Uterus (tissue), 4 donors: ENCODE measurements around the gene ARHGEF4. TPM values are rescaled to one million over a fixed set of nuclear protein-coding genes. Genes with fewer than 3 reads are reported as not detected.

ENCODE experiments used
- DNase-seq, 2 donors: peaks; one replicate each; pipeline ENCODE4 v3.0.0-alpha.2; 2019 to 2020
- H3K27ac ChIP-seq, 2 donors: fragments of 200-600 bp; sonication (generic); 1 replicate in 1 of 2; 2 replicates in 1 of 2; pipeline ENCODE4 v1.5.1; 2016 to 2018
- H3K27me3 ChIP-seq, 2 donors: fragments of 200-600 bp; sonication (generic); one replicate each; pipeline ENCODE4 v1.5.1; 2018 to 2019; ENCODE audit warnings: control low read depth in 1 of 2
- H3K36me3 ChIP-seq, 2 donors: fragments of 200-600 bp; sonication (generic); one replicate each; pipeline ENCODE4 v1.5.1; 2019; ENCODE audit warnings: control low read depth in 1 of 2
- H3K4me1 ChIP-seq, 2 donors: fragments of 200-600 bp; sonication (generic); one replicate each; pipeline ENCODE4 v1.5.1; 2018 to 2019; ENCODE audit warnings: control low read depth in 1 of 2
- H3K4me3 ChIP-seq, 2 donors: fragments of 200-600 bp; sonication (generic); 1 replicate in 1 of 2; 2 replicates in 1 of 2; pipeline ENCODE4 v1.5.1; 2018 to 2019; ENCODE audit warnings: mild to moderate bottlenecking in 1 of 2
- H3K9me3 ChIP-seq, 2 donors: fragments of 200-600 bp; sonication (generic); one replicate each; pipeline ENCODE4 v1.5.1; 2019; ENCODE audit warnings: control low read depth in 1 of 2
- POLR2A ChIP-seq, 2 donors: fragments of 450-650 bp; IDR thresholded peaks; one replicate each; pipeline ENCODE4 v1.6.1; 2016; ENCODE audit warnings: antibody characterized with exemption in 2 of 2, mild to moderate bottlenecking in 1 of 2, moderate library complexity in 1 of 2
- intact Hi-C: fragments of 100-400 bp; cut with DNase I; formaldehyde crosslinking; loops from one replicate; pipeline ENCODE4 v1.15.1; 2023; ENCODE audit warnings: low total_unique reads
- total RNA-seq, 4 donors: library from RNA; depleted of rRNA in 3 of 4; stranded (reverse); fragments of >200 nt in 3 of 4; gene quantifications; one replicate each; pipeline versions ENCODE4 v1.1.0 to v1.2.4, GENCODE V29; 2014 to 2023
- TF ChIP-seq, protein P1 (sequence below), 4 experiments: fragments of 200-600 bp in 2 of 4; fragments of 450-650 bp in 2 of 4; sonication (generic) in 2 of 4; IDR thresholded peaks; one replicate each; pipeline ENCODE4 v1.5.1; 2016 to 2019; ENCODE audit warnings: antibody characterized with exemption in 4 of 4, mild to moderate bottlenecking in 2 of 4, moderate library complexity in 1 of 4
- donor health status: DM: yes; HTN: yes; CAD: no.

The ARHGEF4 gene
- total RNA-seq, 4 donors from 2014 or later = 1.8 to 26.2 (median 9.6) TPM

DNA sequence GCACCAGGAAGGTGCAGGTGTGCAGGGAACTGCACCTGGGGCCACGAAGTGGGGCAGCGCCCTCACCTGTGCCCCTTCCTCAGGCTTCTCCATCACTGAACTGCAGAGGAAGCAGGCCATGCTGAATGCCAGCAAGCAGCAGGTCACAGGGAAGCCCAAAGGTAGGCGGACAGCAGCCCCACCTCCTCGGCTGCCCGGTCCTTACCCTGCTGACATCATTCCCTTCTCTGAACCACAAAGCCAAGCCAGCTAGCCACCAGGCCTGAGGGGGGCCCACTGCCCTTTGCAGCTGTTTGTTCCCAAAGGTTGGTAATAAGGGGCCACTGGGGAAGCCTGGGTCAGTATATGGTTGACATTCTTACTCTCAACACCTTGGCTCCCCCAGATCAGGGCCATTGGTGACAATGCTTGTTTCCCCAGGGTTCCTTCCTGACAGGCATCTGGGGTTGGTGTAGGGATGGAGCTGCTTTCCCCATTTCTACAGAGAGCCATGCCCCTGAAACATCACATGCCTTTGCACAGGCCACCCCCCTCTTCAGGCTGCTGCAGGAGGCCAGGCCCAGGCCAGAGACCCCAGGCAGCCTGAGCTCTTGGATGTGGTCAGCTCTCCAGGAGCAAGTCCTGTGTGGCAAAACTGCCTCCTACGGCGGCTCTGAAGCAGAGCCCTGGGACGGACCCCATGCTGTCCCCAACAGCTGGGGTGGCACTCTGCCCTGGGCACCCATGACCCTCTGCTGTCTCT lies 208.7 kb downstream of the ARHGEF4 start:
- H3K4me1 ChIP-seq = no peaks in the 10 kb centered on the region
- no peak for TF ChIP-seq POLR2A (IDR thresholded peaks at IDR 0.05)
- TF ChIP-seq, protein P1, sequence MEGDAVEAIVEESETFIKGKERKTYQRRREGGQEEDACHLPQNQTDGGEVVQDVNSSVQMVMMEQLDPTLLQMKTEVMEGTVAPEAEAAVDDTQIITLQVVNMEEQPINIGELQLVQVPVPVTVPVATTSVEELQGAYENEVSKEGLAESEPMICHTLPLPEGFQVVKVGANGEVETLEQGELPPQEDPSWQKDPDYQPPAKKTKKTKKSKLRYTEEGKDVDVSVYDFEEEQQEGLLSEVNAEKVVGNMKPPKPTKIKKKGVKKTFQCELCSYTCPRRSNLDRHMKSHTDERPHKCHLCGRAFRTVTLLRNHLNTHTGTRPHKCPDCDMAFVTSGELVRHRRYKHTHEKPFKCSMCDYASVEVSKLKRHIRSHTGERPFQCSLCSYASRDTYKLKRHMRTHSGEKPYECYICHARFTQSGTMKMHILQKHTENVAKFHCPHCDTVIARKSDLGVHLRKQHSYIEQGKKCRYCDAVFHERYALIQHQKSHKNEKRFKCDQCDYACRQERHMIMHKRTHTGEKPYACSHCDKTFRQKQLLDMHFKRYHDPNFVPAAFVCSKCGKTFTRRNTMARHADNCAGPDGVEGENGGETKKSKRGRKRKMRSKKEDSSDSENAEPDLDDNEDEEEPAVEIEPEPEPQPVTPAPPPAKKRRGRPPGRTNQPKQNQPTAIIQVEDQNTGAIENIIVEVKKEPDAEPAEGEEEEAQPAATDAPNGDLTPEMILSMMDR (IDR thresholded peaks at IDR 0.05) = no peak
- intact Hi-C loops = no loop called here
- no peaks in the 10 kb centered on the region for H3K9me3 ChIP-seq
- no peak overlapping the region for H3K4me3 ChIP-seq
- no peaks in the 10 kb centered on the region for H3K36me3 ChIP-seq
- no peaks in the 10 kb centered on the region for H3K27me3 ChIP-seq
- no peak for DNase-seq
- no peak overlapping the region for H3K27ac ChIP-seq

DNA sequence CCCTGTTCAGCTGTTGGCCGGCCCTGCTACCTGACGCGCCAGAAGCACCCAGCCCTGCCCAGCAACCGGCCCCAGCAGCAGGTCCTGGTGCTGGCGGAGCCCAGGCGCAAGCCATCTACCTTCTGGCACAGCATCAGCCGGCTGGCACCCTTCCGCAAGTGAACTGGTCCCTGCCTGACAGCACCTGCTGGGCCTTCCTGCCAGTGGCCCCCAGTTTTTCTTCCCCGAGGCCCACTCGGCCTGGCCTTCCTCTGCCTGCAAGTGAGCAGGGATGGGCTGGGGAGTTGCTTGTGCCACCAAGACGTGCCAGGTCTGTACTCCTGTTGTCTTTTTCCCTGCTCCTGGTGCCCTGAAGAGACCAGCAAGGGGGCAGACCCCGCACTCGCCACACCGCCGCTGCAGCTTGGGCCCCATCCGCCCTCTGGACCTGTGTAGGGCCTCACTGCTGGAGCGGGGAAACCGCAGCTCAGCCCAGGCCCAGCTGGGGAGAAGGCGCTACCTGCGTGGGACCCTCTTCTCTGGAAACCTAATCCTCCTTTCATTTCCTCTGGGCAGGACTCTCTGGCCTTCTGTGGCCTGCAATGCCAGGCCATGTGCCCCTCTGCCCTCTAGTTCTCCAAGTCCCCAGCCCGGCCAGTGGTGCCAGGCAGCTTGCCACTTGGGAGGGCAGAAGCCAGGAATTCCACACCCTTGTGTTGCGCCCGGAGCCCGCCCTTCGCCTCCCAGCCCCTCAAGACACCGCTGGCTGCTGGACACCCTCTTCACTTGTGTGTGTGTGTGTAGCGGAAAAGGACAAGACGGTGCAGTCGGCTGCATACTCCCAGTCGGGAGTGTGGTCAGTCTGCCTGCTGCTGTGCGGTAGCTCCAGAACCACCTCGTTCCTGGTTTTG lies 209.6 kb downstream of the ARHGEF4 start:
- Histone ChIP-seq H3K9me3 (no peaks in the 10 kb centered on the region), H3K27me3 (no peaks in the 10 kb centered on the region), H3K4me1 (no peaks in the 10 kb centered on the region), H3K4me3 (no peak overlapping the region), H3K27ac (no peak overlapping the region), H3K36me3 (no peaks in the 10 kb centered on the region)
- TF ChIP-seq POLR2A (IDR thresholded peaks at IDR 0.05) = no peak
- DNase-seq = no peak
- intact Hi-C loops = no loop called here

DNA sequence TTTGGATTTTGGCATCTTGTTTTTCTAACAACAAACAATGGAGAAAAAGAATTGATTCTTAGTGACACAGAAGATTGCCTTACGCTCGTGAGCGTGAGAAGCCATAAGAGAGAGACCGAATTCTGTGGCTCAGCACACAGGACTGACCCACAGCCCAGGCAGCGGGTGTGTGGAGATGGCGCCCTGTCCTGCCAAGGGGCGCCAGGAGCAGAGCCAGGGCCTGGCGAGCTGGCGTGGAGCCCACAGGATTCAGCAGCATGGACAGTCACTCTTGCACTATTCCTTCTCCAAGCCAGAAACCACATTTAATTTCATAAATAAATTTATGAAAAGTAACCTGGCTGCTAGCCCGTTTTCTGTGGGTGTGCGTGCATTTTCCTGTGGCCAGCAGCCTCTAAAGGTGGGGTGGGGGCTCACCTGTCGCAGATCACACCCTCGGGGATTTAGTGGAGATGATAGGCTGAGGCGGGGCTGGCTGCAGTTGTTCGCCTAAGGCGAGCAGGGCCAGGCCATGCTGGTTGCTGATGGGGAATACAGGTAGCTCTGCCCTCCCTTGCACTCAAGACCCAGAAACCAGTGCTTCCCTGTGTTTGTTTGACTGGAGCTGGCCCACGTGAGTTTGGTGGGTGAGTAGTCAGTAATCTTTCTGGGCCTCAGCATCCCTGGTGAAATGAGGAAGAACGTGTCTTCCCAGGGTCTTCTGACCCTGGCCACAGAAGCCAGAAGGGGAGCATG lies 210.4 kb downstream of the ARHGEF4 start:
- intact Hi-C loops = no loop called here
- Histone ChIP-seq H3K4me1 (no peaks in the 10 kb centered on the region), H3K36me3 (no peaks in the 10 kb centered on the region), H3K27me3 (no peaks in the 10 kb centered on the region), H3K9me3 (no peaks in the 10 kb centered on the region), H3K27ac (no peak overlapping the region), H3K4me3 (no peak overlapping the region)
- no peak for TF ChIP-seq POLR2A (IDR thresholded peaks at IDR 0.05)
- TF ChIP-seq, protein P1 (IDR thresholded peaks at IDR 0.05) = no peak
- DNase-seq = no peak

DNA sequence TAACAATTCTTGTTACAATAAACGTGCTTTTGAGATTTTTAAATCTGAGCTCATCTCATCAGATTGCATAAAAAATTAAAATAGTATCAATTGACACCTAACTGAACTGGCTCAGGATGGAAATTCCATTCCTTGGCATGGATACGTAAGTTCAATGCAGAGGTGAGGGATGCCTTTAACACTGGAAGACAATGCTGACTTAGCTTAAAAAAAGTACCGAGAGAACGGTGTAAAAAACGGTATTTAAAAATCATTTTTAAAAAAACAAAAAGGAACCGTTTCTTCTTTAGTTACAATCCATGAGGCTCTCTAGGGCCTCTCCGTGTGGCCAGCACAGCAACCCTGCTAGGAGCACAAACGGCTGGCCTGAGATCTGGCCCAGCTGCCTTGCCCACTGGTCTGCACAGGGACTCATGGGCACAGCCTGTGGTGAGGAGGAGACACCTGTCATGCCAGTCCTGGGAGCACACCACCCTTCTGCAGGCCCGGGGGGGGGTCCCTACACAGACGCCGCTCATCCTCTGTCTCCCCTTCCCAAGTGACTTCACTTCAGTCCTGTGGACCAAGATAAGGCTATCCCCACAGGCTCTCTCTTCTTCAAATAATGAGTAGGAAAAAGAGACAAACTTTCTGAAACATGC lies 211.3 kb downstream of the ARHGEF4 start:
- intact Hi-C loops = no loop called here
- Histone ChIP-seq H3K36me3 (no peaks in the 10 kb centered on the region), H3K27ac (no peak overlapping the region), H3K4me3 (no peak overlapping the region), H3K4me1 (no peaks in the 10 kb centered on the region), H3K9me3 (no peaks in the 10 kb centered on the region), H3K27me3 (no peaks in the 10 kb centered on the region)
- no peak for DNase-seq
- TF ChIP-seq, protein P1 (IDR thresholded peaks at IDR 0.05) = no peak
- no peak for TF ChIP-seq POLR2A (IDR thresholded peaks at IDR 0.05)

DNA sequence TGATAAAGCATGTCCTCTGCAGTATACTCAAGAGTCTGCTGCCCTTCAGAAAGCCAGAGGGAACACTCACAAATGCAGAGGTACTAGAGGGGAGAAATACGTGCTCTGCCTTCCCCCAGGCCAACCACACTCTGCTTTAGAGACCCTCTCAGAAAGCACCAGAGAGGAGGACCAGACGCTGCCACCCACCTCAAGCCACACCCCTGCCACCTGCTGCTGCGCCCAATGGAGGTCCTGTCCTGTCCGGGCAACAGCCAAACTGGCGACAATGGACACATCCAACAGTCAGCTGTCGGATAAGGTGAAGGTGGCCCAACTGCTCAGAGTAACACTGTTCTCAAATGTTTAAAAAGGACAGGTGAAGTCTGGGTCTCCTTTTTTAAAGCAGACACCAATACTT lies 211.9 kb downstream of the ARHGEF4 start:
- Histone ChIP-seq H3K36me3 (no peaks in the 10 kb centered on the region), H3K9me3 (no peaks in the 10 kb centered on the region), H3K4me1 (no peaks in the 10 kb centered on the region), H3K4me3 (no peak overlapping the region), H3K27ac (no peak overlapping the region), H3K27me3 (no peaks in the 10 kb centered on the region)
- TF ChIP-seq, protein P1 (IDR thresholded peaks at IDR 0.05) = no peak
- TF ChIP-seq POLR2A (IDR thresholded peaks at IDR 0.05) = no peak
- intact Hi-C loops = no loop called here
- no peak for DNase-seq
